Stimulated activated CD8-positive, alpha-beta memory T cell treated with anti-CD3 and anti-CD28 coated beads, Interleukin-7, amount 100 ng/mL, for 24 hours (primary cell): ENCODE measurements around the gene ZNRF1.
"Not testable (repeated sequence)": the region's sequence is repeated elsewhere in the genome, so short reads cannot be mapped to it uniquely, and the experiment has no call there.

Source experiments
- DNase-seq: peaks from one replicate; pipeline ENCODE4 v3.0.0-alpha.2; 2020; ENCODE audit warnings: low read depth

Gene ZNRF1

DNA sequence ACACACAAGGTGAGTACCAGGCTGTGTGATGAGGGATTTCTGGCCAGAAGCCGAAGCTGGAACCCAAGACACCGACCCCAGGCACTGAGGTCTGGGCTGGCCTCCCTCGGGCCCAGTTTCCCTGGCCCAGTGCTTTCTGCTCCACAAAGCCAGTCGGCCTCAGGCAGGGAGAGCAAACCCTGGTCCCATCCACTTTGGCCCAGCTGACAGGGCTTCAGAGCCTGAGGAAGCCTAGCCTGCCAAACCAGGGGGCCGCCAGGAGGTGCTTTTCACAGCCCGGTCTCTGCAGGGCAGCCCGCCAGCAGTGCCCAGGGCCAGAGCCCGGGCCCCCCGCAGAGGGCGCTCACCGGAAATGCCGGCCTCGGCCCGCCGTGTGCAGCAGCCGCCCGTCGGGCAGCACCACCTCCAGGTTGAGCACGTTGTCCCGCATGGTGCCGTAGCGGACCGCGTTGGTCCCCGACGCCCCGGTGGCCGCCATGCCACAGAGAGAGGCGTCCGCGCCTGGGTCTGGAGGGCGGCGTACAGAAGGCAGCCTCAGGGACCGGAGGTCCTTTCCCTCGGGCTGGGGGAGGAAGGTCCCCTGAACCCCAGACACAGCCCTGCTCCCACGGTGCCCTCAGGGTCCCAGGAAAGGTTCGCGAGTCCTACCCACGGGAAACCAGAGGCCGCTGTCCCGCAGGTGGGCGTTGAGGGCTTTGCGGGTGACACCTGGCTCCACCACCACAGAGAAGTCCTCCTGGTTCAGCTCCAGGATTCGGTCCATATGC lies 115.5 kb downstream of the ZNRF1 start:
- no peak for DNase-seq

- DNase-seq: no peak
Observed at GRCh38 chr16:75114946-75115825, 116.4 kb downstream of the ZNRF1 start.

DNA sequence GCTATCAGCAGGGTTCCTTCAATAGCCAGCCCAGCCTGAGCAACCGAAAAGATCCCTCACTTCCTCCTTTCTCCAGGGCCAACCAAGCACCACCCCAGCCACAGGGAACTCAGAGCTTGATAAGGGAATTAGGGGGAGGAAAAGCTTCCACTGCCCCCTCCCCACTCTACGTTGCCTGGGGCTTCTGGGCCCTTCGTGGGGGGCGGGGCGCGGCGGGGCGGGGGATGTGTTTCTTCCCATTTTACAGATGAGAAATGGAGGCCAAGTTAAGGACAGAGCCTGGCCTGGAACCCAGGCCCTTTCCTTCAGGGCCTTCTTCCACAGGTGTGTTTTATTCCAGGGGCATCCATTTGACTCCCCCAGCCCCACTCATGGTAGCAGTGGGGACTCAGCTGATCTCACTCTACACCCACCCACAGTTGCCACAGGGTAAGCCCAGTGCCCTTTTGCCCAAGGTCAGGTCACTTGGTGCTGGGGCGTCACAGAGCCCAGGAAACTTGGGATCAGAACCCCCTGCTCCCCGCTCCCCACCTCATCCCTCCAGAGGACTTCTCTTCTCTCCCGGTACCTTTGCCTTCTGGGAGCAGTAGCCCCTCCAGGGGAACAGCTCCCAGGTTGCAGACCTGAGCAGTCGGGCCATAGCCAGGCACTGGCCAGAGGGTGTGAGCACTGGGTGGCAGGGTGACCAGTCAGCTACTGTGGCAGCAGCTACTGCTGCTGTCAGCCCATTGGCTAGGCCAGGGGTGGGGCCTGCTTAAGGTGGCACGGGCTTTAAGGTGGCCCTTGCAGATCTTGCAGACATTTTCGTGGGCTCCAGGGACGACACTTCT lies 117.5 kb downstream of the ZNRF1 start, which contains the start of gene LDHD:
LDHD (minus strand) TSS at position 700 of the 830 bp plus-strand sequence; CDS start at position 640, 60 bp downstream.
- no peak for DNase-seq

GRCh38 chr16:75116911-75117245 lies 118.1 kb downstream of the ZNRF1 start:
- no peak for DNase-seq

- no peak for DNase-seq
Observed at GRCh38 chr16:75118943-75119539, 120.2 kb downstream of the ZNRF1 start.

DNA sequence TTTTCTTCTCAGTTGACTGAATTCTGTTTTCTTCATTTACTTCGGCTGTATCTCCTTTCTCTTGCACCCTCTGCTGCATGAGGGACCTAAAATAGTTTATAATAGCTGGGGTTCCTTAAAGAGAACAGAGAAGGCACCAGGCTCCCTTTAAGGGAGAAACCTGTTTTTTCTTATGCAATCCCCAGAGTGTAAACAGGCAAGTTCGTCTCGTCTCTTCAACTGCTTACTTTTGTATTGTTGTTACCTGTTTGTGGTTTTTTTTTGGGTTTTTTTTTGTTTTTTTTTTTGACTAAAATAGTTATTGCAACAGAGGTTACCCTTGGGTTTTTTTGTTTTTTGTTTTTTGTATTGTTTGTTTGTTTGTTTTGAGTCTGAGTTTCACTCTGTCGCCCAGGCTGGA lies 121.4 kb downstream of the ZNRF1 start:
- DNase-seq: no peak

DNA sequence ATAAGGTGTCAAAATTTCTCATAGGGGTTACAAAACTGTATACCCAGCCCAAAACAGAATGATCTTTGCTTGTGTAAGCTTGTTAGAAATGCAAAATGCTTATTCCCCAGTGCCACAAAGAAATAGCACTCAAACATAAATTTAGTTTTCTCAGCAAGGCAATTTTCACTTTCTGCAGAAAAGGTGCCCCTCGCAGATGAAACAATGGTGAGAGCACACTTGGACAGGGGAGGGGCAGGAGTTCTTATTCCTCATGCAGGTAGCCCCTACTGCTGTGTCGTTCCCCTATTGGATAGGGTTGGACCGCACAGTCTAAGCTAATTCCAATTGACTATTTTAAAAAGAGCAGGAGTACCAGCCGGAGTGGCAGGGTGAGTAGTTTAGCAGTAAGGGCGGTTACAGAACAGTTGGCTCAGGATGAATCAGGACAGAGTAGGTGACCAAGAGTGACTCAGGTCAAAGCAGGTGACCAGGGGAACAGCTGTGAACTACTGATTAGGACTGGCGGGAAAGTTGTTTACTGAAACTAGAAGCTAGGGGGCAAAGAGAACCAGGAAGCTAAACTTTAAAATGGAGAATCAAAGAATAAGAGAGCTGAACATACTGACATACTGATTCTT lies 123.2 kb downstream of the ZNRF1 start:
- no peak for DNase-seq

- no peak for DNase-seq
Observed at GRCh38 chr16:75122609-75123008, 123.8 kb downstream of the ZNRF1 start.

- no peak for DNase-seq
Observed at GRCh38 chr16:75127713-75128415, 129.0 kb downstream of the ZNRF1 start.

DNA sequence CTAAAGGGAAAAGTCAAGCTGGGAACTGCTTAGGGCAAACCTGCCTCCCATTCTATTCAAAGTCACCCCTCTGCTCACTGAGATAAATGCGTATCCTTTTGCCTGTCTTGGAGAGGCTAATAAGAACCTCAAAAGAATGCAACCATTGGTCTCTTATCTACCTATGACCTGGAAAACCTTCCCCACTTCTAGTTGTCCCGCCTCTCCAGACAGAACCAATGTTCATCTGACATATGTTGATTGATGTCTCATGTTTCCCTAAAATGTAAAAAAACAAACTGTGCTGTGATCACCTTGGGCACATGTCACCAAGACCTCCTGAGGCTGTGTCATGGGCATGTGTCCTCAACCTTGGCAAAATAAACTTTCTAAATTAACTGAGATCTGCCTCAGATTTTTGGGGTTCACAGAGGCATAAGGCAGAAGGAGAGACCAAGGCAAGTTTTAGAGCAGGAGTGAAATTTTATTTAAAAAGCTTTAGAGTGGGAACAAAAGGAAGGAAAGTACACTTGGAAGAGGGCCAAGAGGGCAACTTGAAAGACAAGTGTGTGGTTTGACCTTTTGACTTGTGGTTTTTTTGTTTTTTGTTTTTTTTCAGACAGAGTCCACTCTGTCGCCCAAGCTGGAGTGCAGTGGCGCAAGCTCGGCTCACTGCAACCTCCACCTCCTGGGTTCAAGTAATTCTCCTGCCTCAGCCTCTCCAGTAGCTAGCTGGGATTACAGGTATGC lies 130.8 kb downstream of the ZNRF1 start:
- not testable (repeated sequence) for DNase-seq

DNA sequence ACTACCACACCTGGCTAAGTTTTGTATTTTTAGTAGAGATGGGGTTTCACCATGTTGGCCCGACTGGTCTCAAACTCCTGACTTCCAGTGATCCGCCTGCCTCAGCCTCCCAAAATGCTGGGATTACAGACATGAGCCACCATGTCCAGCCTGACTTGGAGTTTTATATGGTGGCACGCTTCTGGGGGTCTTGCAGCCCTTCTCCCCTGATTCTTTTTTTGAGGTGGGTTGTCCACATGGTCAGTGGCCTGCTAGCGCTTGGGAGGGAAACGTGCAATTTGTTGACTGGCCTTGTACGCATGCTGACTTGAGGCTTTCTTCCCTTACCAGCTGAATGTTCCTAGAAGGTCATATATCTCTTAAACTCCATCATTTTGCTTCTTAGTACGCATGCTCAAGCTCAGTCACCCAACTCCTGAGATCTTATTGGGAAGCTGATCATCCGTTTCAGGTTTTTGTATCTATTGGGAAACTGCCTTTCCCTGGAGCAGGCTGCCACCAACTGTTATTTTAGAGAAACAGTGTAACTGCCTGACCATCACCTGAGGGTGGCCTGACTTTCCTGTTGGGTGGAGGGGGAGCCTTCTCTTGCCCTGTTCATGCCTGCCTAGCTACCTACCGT lies 131.4 kb downstream of the ZNRF1 start:
- DNase-seq: no peak

DNA sequence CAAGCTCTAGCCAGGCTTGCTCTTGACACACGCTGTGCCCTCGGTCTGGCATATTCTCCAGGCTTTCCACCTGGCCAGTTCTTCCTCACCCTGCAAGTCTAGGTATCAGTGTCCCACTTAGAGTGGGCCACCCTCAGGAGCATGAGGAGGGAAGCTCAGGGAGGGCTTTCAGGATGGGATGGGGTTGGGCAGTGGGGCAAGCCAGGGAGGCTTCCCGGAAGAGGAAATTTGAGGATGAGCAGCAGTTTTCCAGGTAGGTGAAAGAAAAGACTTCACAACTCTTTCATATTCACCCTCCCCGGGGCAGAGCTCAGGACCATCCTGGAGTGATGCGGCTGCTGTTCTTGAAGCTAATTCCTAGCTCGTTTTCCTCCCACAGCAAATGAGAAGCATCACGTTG lies 132.3 kb downstream of the ZNRF1 start:
- DNase-seq: no peak

- no peak for DNase-seq
Observed at GRCh38 chr16:75138233-75138632, 139.4 kb downstream of the ZNRF1 start.

DNA sequence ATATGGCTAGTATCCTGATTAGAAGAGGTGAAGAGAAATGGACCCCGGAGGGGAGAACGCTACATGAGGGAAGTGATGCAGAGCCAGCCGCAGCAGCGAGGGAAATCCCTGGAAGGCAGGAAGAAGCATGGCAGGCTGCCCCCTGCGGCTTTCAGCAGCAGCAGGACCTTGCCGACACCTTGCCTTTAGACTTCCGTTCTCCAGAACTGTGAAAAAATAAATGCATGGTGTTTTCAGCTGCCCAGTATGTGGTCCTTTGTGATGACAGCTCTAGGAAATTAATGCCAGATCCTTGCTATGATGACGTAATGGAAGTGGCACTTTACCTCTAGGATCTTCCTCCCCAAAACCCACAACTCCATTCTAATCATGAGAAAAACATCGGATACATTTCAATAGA lies 139.8 kb downstream of the ZNRF1 start:
- no peak for DNase-seq

GRCh38 chr16:75139498-75139897 lies 140.7 kb downstream of the ZNRF1 start:
- DNase-seq: no peak

DNA sequence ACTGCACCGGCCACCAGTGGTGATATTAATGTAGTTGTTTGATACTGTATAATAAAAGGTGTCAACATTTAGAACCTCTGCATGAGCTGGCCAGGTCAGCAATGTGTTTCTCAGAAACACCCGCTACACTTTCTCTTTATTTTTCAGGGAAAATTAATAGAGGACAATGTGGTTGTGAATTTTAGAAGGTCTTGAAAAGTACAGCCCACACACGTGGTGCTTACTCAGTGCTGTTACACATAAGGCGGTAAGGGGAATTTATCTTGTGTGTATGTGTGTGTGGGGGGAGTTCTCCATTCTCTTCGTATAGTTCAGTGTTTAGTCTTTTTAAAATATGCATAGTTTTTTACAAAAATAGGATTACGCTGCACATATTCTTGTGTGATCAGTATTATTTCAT lies 145.1 kb downstream of the ZNRF1 start:
- no peak for DNase-seq

DNA sequence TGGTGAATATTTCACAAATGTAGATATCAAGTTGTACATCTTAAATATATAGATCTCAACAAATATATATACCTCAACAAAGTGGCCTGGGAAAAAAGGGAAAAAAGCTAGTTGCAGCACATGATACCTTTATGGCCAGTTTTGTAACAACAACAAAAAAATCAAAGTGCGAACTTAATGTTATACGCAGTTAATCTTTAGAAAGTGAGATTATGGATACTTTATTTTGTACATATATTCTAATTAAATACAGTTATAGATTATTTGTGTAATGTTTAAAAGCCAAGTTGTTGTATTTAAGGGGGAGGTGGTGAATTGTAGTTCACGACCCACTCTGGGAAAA lies 149.1 kb downstream of the ZNRF1 start:
- no peak for DNase-seq

DNA sequence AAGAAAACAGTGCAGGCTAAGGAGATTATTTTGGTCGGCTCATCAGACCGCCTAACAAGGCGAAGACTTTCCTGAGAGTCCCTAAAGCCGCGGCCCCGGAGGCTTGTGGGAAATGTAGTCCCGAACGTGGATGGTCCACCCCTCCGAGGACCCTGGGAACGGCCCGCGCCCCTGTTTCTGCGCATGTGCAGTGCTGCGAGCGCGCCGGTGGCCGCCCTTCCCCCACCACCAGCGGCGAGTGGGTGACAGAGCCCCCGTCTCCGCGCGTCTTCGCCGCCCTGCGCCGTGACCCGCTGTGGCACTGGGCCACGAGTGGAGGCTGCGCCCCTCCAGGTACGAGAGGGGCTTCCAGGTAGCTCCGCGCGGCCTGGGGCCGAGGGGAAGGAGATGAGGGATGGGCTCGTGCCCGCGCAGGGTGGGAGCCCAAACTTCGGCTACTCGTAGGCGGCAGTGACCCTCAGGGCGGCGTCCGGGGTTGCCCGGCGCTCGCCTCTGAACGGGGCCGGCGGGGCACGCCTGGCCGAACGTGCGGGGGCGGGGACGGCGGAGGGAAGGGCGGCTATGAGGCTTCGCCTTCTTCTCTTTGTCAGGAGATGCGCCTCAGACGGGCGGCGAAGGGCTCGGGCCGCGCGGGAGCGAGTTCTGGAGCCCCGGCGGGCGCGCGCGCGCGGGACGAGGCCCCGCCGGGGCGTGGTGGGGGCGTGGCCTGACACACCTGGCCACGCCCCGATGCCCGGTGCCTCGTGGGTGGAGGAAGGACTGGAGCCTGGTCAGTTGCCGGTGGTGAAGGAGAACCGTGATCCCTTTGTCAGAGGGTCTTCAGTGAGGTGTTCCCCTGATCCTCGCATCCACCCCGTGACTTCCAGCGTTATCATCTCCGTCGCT lies 149.7 kb downstream of the ZNRF1 start, which contains the start of gene ZFP1:
ZFP1 (plus strand) TSS at position 214 of the 885 bp plus-strand sequence. CDS start 4,428 bp downstream, outside the sequence.
- DNase-seq: peak; percentile 90

GRCh38 chr16:75151798-75152197 lies 153.0 kb downstream of the ZNRF1 start:
- no peak for DNase-seq
